Ecto neural progenitor cell (in vitro differentiated cells): ENCODE measurements around the gene FMR1.

Source experiments
- DNase-seq: peaks from one replicate; pipeline ENCODE4 v3.0.0-alpha.2; 2018; ENCODE audit warnings: low spot score

FMR1 gene

DNA sequence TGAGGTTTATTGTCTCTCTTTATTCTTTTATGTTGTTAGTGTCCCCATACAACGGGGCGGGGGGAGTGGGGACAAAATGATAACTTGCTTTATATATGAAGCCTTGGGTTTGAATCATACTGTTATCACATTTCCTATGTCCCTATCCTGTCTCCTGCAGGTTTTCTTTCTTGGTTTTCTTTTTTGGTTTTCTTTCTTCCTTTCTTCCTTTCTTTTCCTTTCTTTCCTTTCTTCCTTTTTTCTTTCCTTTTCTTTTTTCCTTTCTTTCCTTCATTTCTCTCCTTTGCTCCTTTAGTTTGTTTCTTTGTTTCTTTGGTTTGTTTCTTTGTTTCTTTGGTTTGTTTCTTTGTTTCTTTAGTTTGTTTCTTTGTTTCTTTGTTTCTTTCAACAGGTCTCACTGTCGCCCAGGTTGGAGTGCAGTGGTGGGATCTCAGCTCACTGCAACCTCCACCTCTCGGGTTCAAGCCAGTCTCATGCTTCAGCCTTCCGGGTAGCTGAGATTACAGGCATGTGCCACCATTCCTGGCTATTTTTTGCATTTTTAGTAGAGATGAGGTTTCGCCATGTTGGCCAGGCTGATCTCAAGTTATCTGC lies 4.8 kb downstream of the FMR1 start:
- DNase-seq = no peak

DNA sequence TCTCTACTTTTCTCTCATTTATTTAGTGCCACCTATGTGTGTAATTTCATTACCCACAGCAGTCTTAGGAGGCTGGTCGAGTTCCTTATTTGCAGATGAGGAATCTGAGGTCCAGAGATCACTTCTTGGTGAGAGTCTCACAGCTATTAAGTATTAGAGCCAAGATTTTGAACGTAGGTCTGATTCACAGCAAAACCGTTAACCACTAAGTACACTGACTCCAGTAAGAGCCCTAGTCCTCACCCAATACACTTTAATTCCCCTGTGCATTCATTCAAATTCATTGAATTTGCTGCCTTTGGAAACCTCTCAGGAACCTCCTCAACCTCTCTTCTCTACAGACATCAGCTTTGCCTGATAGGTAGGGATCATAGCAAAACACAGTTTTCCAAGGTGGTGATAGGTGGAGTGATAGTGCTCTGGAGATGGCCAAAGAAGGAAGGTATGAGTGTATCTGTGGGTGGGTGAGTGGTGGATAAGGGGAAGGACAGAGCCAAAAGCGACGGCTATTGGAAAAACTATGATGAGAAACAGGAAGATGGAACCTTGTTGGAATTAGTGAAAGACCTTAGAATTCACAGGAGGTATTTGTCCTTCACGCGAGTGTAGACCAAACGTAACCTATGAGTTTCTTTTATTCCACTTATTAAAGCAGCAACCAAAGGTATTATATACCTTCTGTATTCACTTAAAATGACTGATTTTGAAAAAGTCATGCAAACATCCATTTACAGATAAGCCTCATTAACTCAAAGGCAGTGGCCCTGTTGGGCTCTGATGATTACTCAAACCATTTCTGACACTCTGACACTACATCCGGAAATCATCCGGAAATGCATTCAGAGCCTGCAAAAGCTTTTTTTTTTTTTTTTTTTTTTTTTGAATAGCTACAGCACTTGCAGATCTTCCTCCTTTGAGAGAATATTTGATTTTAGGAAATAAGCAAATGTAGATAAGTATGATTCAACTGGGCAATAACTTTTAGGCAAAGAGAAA lies 6.3 kb downstream of the FMR1 start:
- no peak for DNase-seq

GRCh38 chrX:147920161-147920666 lies 8.5 kb downstream of the FMR1 start:
- DNase-seq = no peak

DNA sequence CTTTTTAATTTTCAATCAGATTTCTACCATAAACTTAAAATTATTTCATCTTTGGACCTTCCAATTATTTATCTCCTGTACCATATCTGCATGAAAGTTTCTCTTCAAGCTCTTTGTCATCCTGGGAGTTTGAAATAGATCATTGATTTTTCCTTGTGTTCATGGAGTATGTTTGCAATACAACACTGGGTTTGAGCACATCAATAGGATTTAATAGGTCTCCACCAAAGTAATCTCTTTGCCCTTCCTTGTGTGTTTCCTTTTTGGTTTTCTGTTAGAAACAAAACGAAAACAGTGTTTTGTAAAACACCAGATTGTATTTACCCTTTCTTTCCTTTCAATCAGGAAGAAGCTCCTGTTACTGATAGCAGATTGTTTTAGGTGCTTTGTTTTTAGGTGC lies 11.9 kb downstream of the FMR1 start:
- DNase-seq = no peak

DNA sequence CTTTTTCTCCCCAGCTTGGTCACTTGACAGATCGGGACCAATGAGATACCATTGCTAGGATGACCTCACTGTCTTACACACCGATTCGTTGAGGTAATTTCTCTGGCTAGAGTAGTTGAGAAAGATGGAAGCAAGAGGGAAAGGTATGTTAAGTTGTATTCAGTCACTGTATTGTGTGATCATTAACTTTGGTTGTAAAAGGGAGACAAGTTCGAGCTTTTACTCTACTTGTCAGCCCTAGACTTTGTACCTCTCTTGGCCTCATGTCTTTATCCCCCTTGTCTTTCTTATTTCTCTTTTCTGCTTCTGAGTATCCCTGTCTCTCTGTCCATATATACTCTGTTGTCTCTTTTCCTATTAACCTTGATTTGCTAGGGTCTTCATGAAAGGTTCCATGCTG lies 15.5 kb downstream of the FMR1 start:
- no peak for DNase-seq

DNA sequence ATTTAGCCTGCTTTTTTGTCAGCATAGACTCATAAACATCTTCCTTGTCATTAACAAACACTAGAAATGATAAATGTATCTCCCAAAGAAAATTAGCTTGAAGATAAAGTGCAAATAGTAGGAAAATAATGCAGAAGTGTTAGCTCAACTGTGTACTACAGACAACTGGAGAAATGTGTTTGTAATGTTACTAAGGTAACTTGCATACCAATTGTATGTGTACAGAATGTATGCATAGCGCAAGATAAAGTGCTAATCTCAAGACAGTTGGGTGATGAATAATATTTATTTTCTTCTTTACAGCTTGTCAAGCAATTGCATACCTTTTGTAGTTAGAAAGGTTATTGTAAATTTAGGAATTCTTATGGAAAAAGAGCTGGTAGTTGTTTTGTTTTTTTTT lies 22.1 kb downstream of the FMR1 start:
- DNase-seq = no peak

DNA sequence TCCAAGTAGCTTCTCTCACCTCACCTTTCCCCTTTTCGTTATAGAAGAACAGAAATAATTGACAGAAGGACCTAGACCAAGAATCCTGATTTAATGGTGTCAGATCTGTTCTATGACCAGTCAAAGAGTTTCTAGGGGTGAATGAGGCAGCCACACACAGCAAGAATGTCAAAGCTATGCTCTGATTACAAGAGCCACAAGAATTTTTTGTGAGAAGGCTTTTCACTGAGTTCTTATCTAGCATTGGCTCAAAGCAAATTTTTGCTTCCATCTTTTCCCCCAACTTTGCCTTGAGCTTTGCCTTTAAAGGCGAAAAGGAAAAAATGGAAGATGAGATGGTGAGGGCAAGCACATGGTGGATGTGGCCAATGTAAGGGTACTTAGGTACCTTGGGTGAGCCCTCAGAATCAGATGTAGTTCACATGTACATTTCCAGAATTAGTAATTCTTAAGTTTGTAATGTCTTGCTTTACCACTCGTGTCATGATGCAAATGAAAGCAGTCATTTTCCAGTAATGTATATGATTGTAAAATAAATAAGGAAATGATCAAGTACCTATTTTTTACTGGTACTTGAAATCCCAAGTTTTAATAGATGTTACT lies 23.5 kb downstream of the FMR1 start:
- no peak for DNase-seq

- no peak for DNase-seq
These were observed 33.6 kb downstream of the FMR1 start for GRCh38 chrX:147945286-147945685.

DNA sequence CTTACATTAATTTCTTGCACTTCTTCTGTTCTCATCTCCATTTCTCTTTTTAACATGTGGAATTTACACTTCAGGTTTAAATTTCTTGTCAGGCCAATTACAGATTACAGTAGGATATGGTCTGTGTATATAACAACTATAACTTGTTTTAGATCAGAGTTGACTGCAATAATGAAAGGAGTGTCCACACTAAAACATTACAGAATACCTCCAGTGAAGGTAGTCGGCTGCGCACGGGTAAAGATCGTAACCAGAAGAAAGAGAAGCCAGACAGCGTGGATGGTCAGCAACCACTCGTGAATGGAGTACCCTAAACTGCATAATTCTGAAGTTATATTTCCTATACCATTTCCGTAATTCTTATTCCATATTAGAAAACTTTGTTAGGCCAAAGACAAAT lies 36.8 kb downstream of the FMR1 start:
- DNase-seq = no peak

DNA sequence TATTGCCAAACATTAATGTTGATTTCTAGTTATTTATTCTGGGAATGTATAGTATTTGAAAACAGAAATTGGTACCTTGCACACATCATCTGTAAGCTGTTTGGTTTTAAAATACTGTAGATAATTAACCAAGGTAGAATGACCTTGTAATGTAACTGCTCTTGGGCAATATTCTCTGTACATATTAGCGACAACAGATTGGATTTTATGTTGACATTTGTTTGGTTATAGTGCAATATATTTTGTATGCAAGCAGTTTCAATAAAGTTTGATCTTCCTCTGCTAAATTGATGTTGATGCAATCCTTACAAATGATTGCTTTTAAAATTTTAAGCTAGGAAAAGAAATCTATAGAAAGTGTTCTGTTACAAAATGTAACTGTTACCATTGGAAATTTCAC lies 38.6 kb downstream of the FMR1 start:
- no peak for DNase-seq

DNA sequence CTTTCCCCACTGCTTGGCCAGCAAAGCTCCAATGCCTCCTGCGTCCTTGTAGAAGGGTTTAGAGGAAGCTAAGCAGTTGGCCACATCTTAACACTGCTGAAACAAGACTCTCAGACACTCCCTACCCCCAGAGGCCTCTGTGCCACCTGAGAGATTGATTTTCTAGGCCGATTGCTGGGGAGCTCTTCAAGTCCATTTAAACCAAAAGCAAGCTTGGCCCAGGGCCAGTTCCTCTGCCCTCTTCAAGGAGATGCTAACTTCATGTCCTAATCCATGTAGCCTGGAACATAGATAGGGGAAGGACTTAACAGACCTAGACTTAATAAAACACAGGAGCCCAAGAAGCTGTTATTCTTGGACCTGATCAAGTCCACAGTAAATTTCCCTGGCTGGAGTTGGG lies 42.3 kb downstream of the FMR1 start:
- no peak for DNase-seq

GRCh38 chrX:147957291-147957690 lies 45.6 kb downstream of the FMR1 start:
- no peak for DNase-seq

- no peak for DNase-seq
These were observed 46.6 kb downstream of the FMR1 start for GRCh38 chrX:147958291-147958690.

- no peak for DNase-seq
These were observed 49.0 kb downstream of the FMR1 start for GRCh38 chrX:147960722-147961121.

- DNase-seq = no peak
These were observed 50.8 kb downstream of the FMR1 start for GRCh38 chrX:147962476-147962875.

DNA sequence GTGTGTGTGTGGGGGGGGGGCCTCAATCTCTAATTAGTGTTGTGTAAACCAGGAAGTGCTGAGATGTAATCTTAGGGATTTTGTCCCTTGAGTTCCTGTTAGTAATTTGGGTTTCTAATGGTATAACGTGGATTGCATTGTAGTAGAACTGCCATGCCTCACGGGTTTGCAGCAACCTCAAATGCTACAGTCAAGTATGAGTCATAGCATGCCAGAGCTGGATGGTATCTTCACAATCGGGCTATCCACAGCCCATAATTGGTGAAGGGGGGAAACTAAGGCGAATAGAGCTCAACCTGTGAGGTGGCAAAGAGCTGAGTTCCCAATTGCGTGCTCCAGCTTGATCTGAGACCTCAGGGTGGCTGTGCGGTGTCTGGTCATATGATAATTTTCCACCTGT lies 67.2 kb downstream of the FMR1 start:
- no peak for DNase-seq

DNA sequence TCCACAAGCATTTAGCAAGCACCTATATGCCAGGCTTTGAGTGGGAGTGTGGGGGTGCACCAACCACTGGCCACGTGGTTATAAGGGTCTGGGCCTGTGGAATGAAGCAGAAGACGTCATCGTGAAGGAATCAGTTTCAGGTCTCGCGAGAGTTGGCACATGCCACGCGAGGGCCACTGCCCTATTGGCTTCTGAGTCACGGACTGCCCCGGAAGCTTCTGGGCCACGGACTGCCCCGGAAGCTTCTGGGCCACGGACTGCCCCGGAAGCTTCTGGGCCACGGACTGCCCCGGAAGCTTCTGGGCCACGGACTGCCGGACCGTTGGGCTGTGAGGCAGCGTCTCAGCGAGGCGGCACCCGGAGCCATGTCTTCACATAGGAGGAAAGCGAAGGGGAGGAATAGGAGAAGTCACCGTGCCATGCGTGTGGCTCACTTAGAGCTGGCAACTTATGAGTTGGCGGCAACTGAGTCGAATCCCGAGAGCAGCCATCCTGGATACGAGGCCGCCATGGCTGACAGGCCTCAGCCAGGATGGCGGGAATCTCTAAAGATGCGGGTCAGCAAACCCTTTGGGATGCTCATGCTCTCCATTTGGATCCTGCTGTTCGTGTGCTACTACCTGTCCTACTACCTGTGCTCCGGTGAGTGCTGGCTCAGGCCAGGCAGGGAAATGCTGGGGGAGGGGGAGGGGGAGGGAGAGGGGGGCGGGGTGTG lies 69.5 kb downstream of the FMR1 start, which contains the start of gene FMR1NB:
Gene FMR1NB (plus strand): TSS at position 300 of the 715 bp plus-strand sequence. CDS start 66 bp downstream, at position 366.
- no peak for DNase-seq
